ENCODE results near the gene BLZF1. TPM values are rescaled to one million over a fixed set of nuclear protein-coding genes. Genes with fewer than 3 reads are reported as not detected.
A peak's percentile ranks its signal among the peaks of the same experiment; 100 is the strongest.

The BLZF1 gene
- total and polyA plus RNA-seq, 2 donors (not counting 1 experiment from before 2014, with no cell fraction given): 5.9 to 21.3 TPM

- no peaks in the 10 kb centered on the region for H3K4me1 ChIP-seq (ENCODE audit: control insufficient read depth in 2 of 2, insufficient read depth in 2 of 2, low read length in 2 of 2)
- Mint-ChIP-seq H3K4me1 (no peaks in the 10 kb centered on the region), H3K4me3 (no peak overlapping the region), H3K27me3 (no peaks in the 10 kb centered on the region), H3K27ac (no peak overlapping the region), H3K9me3 (ENCODE audit: insufficient read depth) (no peaks in the 10 kb centered on the region)
- no peaks in the 10 kb centered on the region for H4K20me1 ChIP-seq (ENCODE audit: control insufficient read depth, insufficient read depth, low read length, poor library complexity, severe bottlenecking)
- no peak overlapping the region for H3K4me2 ChIP-seq (replicated peaks; ENCODE audit: low read depth, low read length, poor library complexity, severe bottlenecking)
- H3K9ac ChIP-seq (ENCODE audit: low read length): no peak overlapping the region
- H3K4me3 ChIP-seq (ENCODE audit: control extremely low read depth in 1 of 5, extremely low read depth in 1 of 5, insufficient read depth in 1 of 5, low read depth in 2 of 5, low read length in 4 of 5): no peak overlapping the region
- WGBS (ENCODE audit: insufficient coverage): no CpG with 5 or more reads among the region's 2 CpGs
- no peak overlapping the region for H3K27ac ChIP-seq (ENCODE audit: low read length in 2 of 2)
- no peak overlapping the region for H2AFZ ChIP-seq (ENCODE audit: insufficient read depth, low read depth, low read length, poor library complexity, severe bottlenecking)
- ChIA-PET CTCF (interaction anchor here (0.6 to 11.9 kb wide), 28 partner anchors 9 to 1265 kb away, joined by 3 to 257 read pairs (median 4); partner anchors contain the start of genes BLZF1, METTL18 and NME7), POLR2A (no interaction called here)
- H3K79me2 ChIP-seq (ENCODE audit: control insufficient read depth, insufficient read depth, low read length): no peaks in the 10 kb centered on the region
- no peak for DNase-seq
- no peaks in the 10 kb centered on the region for H3K9me3 ChIP-seq (ENCODE audit: control extremely low read depth in 1 of 3, control insufficient read depth in 2 of 3, insufficient read depth in 1 of 3, low read length in 2 of 3)
- intact Hi-C loops (cut with micrococcal nuclease): loop anchor here (1.0 kb wide), 1 partner anchor 1006 kb away; no protein-coding TSS in a partner anchor
- TF ChIP-seq CTCF (IDR thresholded peaks at IDR 0.05): no peak
- no peak for TF ChIP-seq EZH2 (IDR thresholded peaks at IDR 0.05; ENCODE audit: borderline replicate concordance, insufficient read depth, low read depth, low read length, poor library complexity, severe bottlenecking)
- ATAC-seq (ENCODE audit: low read depth): no peak
- H3K27me3 ChIP-seq (replicated peaks in 1 of 4; ENCODE audit: control extremely low read depth in 1 of 4, control insufficient read depth in 3 of 4, insufficient read depth in 4 of 4, low read length in 3 of 4): no peaks in the 10 kb centered on the region
- no peaks in the 10 kb centered on the region for H3K36me3 ChIP-seq (replicated peaks in 1 of 2; ENCODE audit: control extremely low read depth in 1 of 2, control insufficient read depth in 1 of 2, extremely low read depth in 1 of 2, insufficient read depth in 2 of 2, low read length in 1 of 2)
These were observed 20.2 kb upstream of the BLZF1 start for GRCh38 chr1:169347688-169348382.

- Mint-ChIP-seq H3K4me3 (no peak overlapping the region), H3K27me3 (no peaks in the 10 kb centered on the region), H3K27ac (no peak overlapping the region), H3K4me1 (no peaks in the 10 kb centered on the region), H3K9me3 (ENCODE audit: insufficient read depth) (no peaks in the 10 kb centered on the region)
- ChIA-PET POLR2A (no interaction called here), CTCF (interaction anchor here (0.6 to 11.9 kb wide), 28 partner anchors 9 to 1266 kb away, joined by 3 to 257 read pairs (median 4); partner anchors contain the start of genes BLZF1, KIFAP3, METTL18 and NME7)
- Histone ChIP-seq H3K79me2 (ENCODE audit: control insufficient read depth, insufficient read depth, low read length) (no peaks in the 10 kb centered on the region), H3K9ac (ENCODE audit: low read length) (no peak overlapping the region), H3K36me3 (replicated peaks in 1 of 2; ENCODE audit: control extremely low read depth in 1 of 2, control insufficient read depth in 1 of 2, extremely low read depth in 1 of 2, insufficient read depth in 2 of 2, low read length in 1 of 2) (no peaks in the 10 kb centered on the region), H2AFZ (ENCODE audit: insufficient read depth, low read depth, low read length, poor library complexity, severe bottlenecking) (no peak overlapping the region), H3K27me3 (replicated peaks in 1 of 4; ENCODE audit: control extremely low read depth in 1 of 4, control insufficient read depth in 3 of 4, insufficient read depth in 4 of 4, low read length in 3 of 4) (no peaks in the 10 kb centered on the region), H3K9me3 (ENCODE audit: control extremely low read depth in 1 of 3, control insufficient read depth in 2 of 3, insufficient read depth in 1 of 3, low read length in 2 of 3) (no peaks in the 10 kb centered on the region), H3K4me2 (replicated peaks; ENCODE audit: low read depth, low read length, poor library complexity, severe bottlenecking) (no peak overlapping the region), H3K4me3 (ENCODE audit: control extremely low read depth in 1 of 5, extremely low read depth in 1 of 5, insufficient read depth in 1 of 5, low read depth in 2 of 5, low read length in 4 of 5) (no peak overlapping the region), H3K27ac (ENCODE audit: low read length in 2 of 2) (no peak overlapping the region), H3K4me1 (ENCODE audit: control insufficient read depth in 2 of 2, insufficient read depth in 2 of 2, low read length in 2 of 2) (no peaks in the 10 kb centered on the region), H4K20me1 (ENCODE audit: control insufficient read depth, insufficient read depth, low read length, poor library complexity, severe bottlenecking) (no peaks in the 10 kb centered on the region)
- ATAC-seq (ENCODE audit: low read depth) (no peak), DNase-seq (peak; percentile 68)
- TF ChIP-seq CTCF (IDR thresholded peaks at IDR 0.05) (peak; percentile 90), EZH2 (IDR thresholded peaks at IDR 0.05; ENCODE audit: borderline replicate concordance, insufficient read depth, low read depth, low read length, poor library complexity, severe bottlenecking) (no peak)
- intact Hi-C loops (cut with micrococcal nuclease): loop anchor here (1.0 kb wide), 1 partner anchor 1006 kb away; no protein-coding TSS in a partner anchor
- no CpG with 5 or more reads among the region's 5 CpGs for WGBS (ENCODE audit: insufficient coverage)
These were observed 19.5 kb upstream of the BLZF1 start for GRCh38 chr1:169348383-169349036.
